ENCODE results near the gene REC8.

DNA sequence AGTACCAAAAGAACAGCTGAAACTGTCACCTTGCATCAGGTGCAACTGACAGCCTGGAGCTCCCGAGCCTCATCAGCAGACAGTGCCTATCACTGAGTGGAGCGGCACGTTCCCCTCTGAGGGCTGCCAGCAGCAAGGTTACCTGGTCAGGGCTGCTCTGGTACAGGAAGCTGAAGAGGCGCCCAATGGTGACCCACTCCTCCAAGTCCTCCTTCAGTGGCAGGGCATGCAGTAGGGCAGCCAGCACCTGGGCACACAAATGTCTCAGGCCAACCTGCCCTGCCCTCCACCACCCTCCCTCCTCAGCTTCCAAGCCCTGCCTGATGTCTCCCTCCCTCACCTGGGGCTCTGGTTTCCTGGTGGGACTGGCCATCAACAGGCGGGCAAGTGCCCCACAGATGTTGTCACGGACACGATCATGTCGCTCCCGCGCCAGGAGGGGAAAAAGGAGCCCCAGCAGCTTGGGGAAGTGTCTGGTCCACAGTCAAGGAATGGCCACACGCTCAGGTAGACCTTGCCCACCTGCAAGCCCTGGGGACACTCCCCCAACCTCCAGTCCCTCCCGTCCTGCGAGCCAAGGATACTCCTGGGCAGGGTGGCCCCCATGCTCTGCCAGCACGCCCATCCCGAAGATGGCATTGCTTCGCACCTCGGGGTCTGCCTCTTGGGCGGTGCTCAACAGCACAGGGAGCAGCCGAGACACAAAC, 9.6 kb downstream of the REC8 start:
- TF ChIP-seq CTCF (conservative IDR thresholded peaks at IDR 0.05 in 1 of 2, IDR thresholded peaks at IDR 0.05 in 1 of 2; ENCODE audit: extremely low read depth in 1 of 2, insufficient read depth in 1 of 2, low read depth in 1 of 2, low read length in 2 of 2): no peak
- no peak for TF ChIP-seq EZH2 (IDR thresholded peaks at IDR 0.05; ENCODE audit: borderline replicate concordance, low read length)
